Stimulated activated CD8-positive, alpha-beta memory T cell treated with anti-CD3 and anti-CD28 coated beads, Interleukin-4, amount 100 ng/mL, for 4 hours (primary cell): ENCODE measurements around the gene ZNF622.

Experiments used
- DNase-seq, 2 donors: peaks; one replicate each; pipeline ENCODE4 v3.0.0-alpha.2; 2020; ENCODE audit warnings: low read depth in 2 of 2, low spot score in 1 of 2

The ZNF622 gene

GRCh38 chr5:16465544-16466432, at the start of gene ZNF622:
ZNF622 (minus strand) TSS chr5:16465800; CDS start chr5:16465665, 135 bp downstream.
- DNase-seq = peak; percentile 68 to 82

GRCh38 chr5:16510098-16510497, 44.5 kb upstream of the ZNF622 start:
- DNase-seq = no peak

- no peak for DNase-seq
Observed at GRCh38 chr5:16508730-16509531, 43.3 kb upstream of the ZNF622 start.

GRCh38 chr5:16507716-16508115, 42.1 kb upstream of the ZNF622 start:
- no peak for DNase-seq

- DNase-seq = no peak
Observed at GRCh38 chr5:16505904-16506303, 40.3 kb upstream of the ZNF622 start.

- DNase-seq = no peak
Observed at GRCh38 chr5:16505140-16505891, 39.7 kb upstream of the ZNF622 start.

- no peak for DNase-seq
Observed at GRCh38 chr5:16504571-16504970, 39.0 kb upstream of the ZNF622 start.

- no peak for DNase-seq
Observed at GRCh38 chr5:16502866-16503265, 37.3 kb upstream of the ZNF622 start.

- DNase-seq = no peak
Observed at GRCh38 chr5:16500024-16500423, 34.4 kb upstream of the ZNF622 start.

GRCh38 chr5:16497546-16497945, 31.9 kb upstream of the ZNF622 start:
- DNase-seq = no peak

- DNase-seq = no peak
Observed at GRCh38 chr5:16493261-16493660, 27.7 kb upstream of the ZNF622 start.

GRCh38 chr5:16492398-16493140, 27.0 kb upstream of the ZNF622 start:
- DNase-seq = no peak

GRCh38 chr5:16490911-16491310, 25.3 kb upstream of the ZNF622 start:
- no peak for DNase-seq

- no peak for DNase-seq
Observed at GRCh38 chr5:16489322-16489791, 23.8 kb upstream of the ZNF622 start.

GRCh38 chr5:16487456-16487855, 21.9 kb upstream of the ZNF622 start:
- no peak for DNase-seq

GRCh38 chr5:16486711-16487111, 21.1 kb upstream of the ZNF622 start:
- DNase-seq = no peak

GRCh38 chr5:16485656-16486055, 20.1 kb upstream of the ZNF622 start:
- DNase-seq = no peak

GRCh38 chr5:16484081-16484480, 18.5 kb upstream of the ZNF622 start:
- no peak for DNase-seq

- no peak for DNase-seq
Observed at GRCh38 chr5:16483361-16483760, 17.8 kb upstream of the ZNF622 start.

- no peak for DNase-seq
Observed at GRCh38 chr5:16482891-16483290, 17.3 kb upstream of the ZNF622 start.
